Smooth muscle cell (in vitro differentiated cells): ENCODE data around the gene ASNSD1. TPM values are rescaled to one million over a fixed set of nuclear protein-coding genes. Genes with fewer than 3 reads are reported as not detected.
"Not testable (repeated sequence)": the region's sequence is repeated elsewhere in the genome, so short reads cannot be mapped to it uniquely, and the experiment has no call there.

Experiments used
- DNase-seq: peaks from one replicate; lab custom pipeline; 2025; ENCODE audit not compliant: unreplicated experiment; lab: John Stamatoyannopoulos, UW
- H2AFZ ChIP-seq: fragments of 200-600 bp; sonication (generic); 2 replicates; pipeline ENCODE4 v1.6.0; 2016; ENCODE audit warnings: antibody characterized with exemption, low read depth, mild to moderate bottlenecking
- H3F3A ChIP-seq: fragments of 200-600 bp; sonication (generic); 2 replicates; pipeline ENCODE4 v1.6.0; 2017; ENCODE audit warnings: antibody characterized with exemption, low read depth
- H3K27ac ChIP-seq: fragments of 200-600 bp; sonication (generic); 2 replicates; pipeline ENCODE4 v1.5.1; 2016; ENCODE audit warnings: low read depth, mild to moderate bottlenecking
- H3K27me3 ChIP-seq: fragments of 200-600 bp; sonication (generic); 2 replicates; pipeline ENCODE4 v1.6.1; 2016; ENCODE audit warnings: low read depth, mild to moderate bottlenecking
- H3K36me3 ChIP-seq: fragments of 200-600 bp; sonication (generic); 2 replicates; pipeline ENCODE4 v1.5.1; 2016; ENCODE audit warnings: low read depth
- H3K4me1 ChIP-seq: fragments of 200-600 bp; sonication (generic); 2 replicates; pipeline ENCODE4 v1.5.1; 2016; ENCODE audit warnings: low read depth
- H3K4me2 ChIP-seq: fragments of 200-600 bp; sonication (generic); 2 replicates; pipeline ENCODE4 v1.6.0; 2016; ENCODE audit warnings: mild to moderate bottlenecking
- H3K4me3 ChIP-seq: fragments of 200-600 bp; sonication (generic); 2 replicates; pipeline ENCODE4 v1.5.1; 2016; ENCODE audit warnings: mild to moderate bottlenecking
- H3K79me2 ChIP-seq: fragments of 200-600 bp; sonication (generic); 2 replicates; pipeline ENCODE4 v1.6.0; 2016; ENCODE audit warnings: low read depth, mild to moderate bottlenecking
- H3K9ac ChIP-seq: fragments of 200-600 bp; sonication (generic); 2 replicates; pipeline ENCODE4 v1.6.0; 2016; ENCODE audit warnings: low read depth
- H3K9me3 ChIP-seq: fragments of 200-600 bp; sonication (generic); replicated peaks from 2 replicates; pipeline ENCODE4 v1.5.1; 2016; ENCODE audit warnings: low read depth
- H4K20me1 ChIP-seq: fragments of 200-600 bp; sonication (generic); 2 replicates; pipeline ENCODE4 v1.6.0; 2016; ENCODE audit warnings: low read depth
- WGBS: methylation state at CpG from one replicate; pipeline ENCODE4 v1.1.7; 2016; ENCODE audit warnings: low lambda C conversion rate; 5-methylcytosine and 5-hydroxymethylcytosine counted together
- polyA plus RNA-seq: library from polyadenylated mRNA; unstranded; fragments of >200 nt; fragmentation: Nextera tagmentation; extraction: Ambion mirVana; gene quantifications from 2 replicates; pipeline ENCODE4 v1.2.1, GENCODE V29; 2016
- total RNA-seq: library from RNA; depleted of rRNA; stranded (reverse); fragments of >200 nt; gene quantifications from 2 replicates; pipeline ENCODE4 v1.2.3, GENCODE V29; 2014
- TF ChIP-seq, protein P1 (sequence below): fragments of 200-600 bp; sonication (generic); IDR thresholded peaks from 2 replicates; pipeline ENCODE4 v1.5.1; 2017; ENCODE audit warnings: borderline replicate concordance, mild to moderate bottlenecking, antibody characterized with exemption; ENCODE audit not compliant: insufficient read depth, poor library complexity, severe bottlenecking

The ASNSD1 gene
- total and polyA plus RNA-seq, 2 experiments from 2014 or later = 28.3 to 52.4 TPM

DNA sequence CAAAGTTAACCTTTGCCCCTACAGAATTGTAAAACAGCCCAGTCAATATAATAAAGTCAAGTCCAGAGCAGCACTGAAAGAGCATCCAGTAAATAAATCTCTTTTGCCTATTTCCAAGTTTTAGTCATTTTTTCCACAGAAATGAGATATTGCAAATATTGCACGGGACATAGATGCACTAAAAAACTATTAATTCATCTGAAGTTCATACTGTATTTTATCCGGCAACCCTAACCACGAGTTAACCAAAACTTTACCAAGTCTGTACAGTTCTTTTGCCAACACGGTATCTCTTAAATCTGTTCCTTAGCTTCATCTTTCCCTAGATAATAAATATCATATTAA is 484 bp upstream of the ASNSD1 start:
- no peak for DNase-seq
- no peak overlapping the region for H3K4me3 ChIP-seq
- no peaks in the 10 kb centered on the region for H4K20me1 ChIP-seq
- H3K4me1 ChIP-seq = peaks cover 14% of the 10 kb centered on the region
- TF ChIP-seq, protein P1, sequence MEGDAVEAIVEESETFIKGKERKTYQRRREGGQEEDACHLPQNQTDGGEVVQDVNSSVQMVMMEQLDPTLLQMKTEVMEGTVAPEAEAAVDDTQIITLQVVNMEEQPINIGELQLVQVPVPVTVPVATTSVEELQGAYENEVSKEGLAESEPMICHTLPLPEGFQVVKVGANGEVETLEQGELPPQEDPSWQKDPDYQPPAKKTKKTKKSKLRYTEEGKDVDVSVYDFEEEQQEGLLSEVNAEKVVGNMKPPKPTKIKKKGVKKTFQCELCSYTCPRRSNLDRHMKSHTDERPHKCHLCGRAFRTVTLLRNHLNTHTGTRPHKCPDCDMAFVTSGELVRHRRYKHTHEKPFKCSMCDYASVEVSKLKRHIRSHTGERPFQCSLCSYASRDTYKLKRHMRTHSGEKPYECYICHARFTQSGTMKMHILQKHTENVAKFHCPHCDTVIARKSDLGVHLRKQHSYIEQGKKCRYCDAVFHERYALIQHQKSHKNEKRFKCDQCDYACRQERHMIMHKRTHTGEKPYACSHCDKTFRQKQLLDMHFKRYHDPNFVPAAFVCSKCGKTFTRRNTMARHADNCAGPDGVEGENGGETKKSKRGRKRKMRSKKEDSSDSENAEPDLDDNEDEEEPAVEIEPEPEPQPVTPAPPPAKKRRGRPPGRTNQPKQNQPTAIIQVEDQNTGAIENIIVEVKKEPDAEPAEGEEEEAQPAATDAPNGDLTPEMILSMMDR = no peak
- H3K9ac ChIP-seq = no peak overlapping the region
- no peaks in the 10 kb centered on the region for H3K9me3 ChIP-seq
- peaks cover 37% of the 10 kb centered on the region for H3K79me2 ChIP-seq
- 23% methylated on average over 4 of the region's 4 CpGs for WGBS
- no peaks in the 10 kb centered on the region for H3K36me3 ChIP-seq
- H3K27me3 ChIP-seq = no peaks in the 10 kb centered on the region
- no peak overlapping the region for H3K4me2 ChIP-seq
- no peak overlapping the region for H2AFZ ChIP-seq
- H3K27ac ChIP-seq = no peak overlapping the region
- H3F3A ChIP-seq = peaks cover 8% of the 10 kb centered on the region

DNA sequence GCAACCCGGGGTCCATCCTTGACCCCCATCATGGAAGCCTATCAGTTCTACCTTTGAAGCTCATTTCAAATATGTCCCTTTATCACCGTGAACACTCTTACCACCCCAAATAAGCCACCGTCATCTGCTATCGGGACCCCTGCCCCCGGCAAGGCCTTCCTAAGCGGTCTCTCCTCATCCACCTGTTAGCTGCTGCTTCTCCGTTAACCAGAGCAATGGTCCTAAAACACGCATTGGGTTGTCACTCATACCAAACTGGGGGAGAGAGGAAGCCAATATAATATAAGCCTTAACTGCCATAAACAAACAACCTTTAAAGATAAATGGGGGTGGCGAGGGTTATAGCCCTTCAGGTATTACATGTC is 680 bp downstream of the ASNSD1 start:
- H2AFZ ChIP-seq = peak overlapping the region; percentile 95
- TF ChIP-seq, protein P1 = no peak
- H3K36me3 ChIP-seq = no peaks in the 10 kb centered on the region
- H3K9me3 ChIP-seq = no peaks in the 10 kb centered on the region
- peak overlapping the region; percentile 84 for H3K4me3 ChIP-seq
- DNase-seq = no peak
- no peaks in the 10 kb centered on the region for H4K20me1 ChIP-seq
- peak overlapping the region; percentile 63 for H3K27ac ChIP-seq
- peak overlapping the region; percentile 96 for H3K9ac ChIP-seq
- H3K27me3 ChIP-seq = no peaks in the 10 kb centered on the region
- H3K79me2 ChIP-seq = peaks cover 37% of the 10 kb centered on the region
- H3F3A ChIP-seq = peaks cover 8% of the 10 kb centered on the region
- 18% methylated on average over 9 of the region's 9 CpGs for WGBS
- peaks cover 14% of the 10 kb centered on the region for H3K4me1 ChIP-seq
- peak overlapping the region; percentile 94 for H3K4me2 ChIP-seq

DNA sequence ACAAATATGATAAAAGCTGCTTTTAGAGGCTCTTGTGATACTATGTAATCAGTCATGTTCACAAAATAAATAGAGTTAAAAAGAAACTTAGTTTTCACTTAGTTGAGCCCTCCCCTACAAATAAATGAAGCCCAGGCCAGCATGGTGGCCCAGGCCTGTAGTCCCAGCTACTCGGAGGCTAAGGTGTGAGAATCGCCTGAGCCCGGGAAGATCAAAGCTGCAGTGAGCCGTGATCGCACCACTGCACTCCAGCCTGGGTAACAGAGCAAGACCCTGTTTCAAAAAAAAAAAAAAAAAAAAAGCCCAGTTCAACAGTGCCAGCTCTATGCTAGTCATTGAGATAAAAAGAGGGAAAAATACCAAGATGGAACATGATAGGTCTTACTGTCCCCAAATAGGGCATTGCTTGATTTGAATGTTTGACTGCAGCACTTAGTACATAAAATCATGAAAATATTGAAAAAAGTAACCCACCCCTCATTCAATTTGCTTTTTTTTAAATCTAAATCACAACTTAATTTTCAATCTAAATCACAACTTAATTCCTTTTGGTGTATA is 1.5 kb downstream of the ASNSD1 start:
- Histone ChIP-seq H3K4me2 (peak overlapping the region; percentile 94), H3K9ac (peak overlapping the region; percentile 96), H3K36me3 (peaks cover 6% of the 10 kb centered on the region), H3K27ac (no peak overlapping the region), H3K4me1 (peaks cover 14% of the 10 kb centered on the region), H3K79me2 (peaks cover 39% of the 10 kb centered on the region), H3F3A (peaks cover 4% of the 10 kb centered on the region), H3K4me3 (peak overlapping the region; percentile 84), H4K20me1 (no peaks in the 10 kb centered on the region), H3K9me3 (no peaks in the 10 kb centered on the region), H3K27me3 (no peaks in the 10 kb centered on the region), H2AFZ (no peak overlapping the region)
- TF ChIP-seq, protein P1 = no peak
- 91% methylated on average over 5 of the region's 5 CpGs for WGBS
- DNase-seq = no peak

DNA sequence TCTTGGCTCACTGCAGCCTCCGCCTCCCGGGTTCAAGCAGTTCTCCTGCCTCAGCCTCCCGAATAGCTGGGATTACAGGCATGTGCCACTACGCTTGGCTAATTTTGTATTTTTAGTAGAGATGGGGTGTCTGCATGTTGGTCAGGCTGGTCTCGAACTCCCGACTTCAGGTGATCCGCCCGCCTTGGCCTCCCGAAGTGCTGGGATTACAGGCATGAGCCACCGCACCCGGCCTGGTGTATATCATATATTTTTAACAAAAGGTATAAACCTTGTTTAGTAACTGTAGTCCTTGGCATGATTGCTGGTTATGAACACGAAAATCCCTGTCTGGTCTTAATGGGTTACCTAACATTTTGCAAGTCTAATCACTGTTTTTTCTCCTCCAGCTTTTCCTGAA is 2.1 kb downstream of the ASNSD1 start:
- DNase-seq, H3K4me2 ChIP-seq, H2AFZ ChIP-seq, H4K20me1 ChIP-seq, H3K9me3 ChIP-seq, H3K36me3 ChIP-seq, H3K27me3 ChIP-seq, H3K27ac ChIP-seq, H3K9ac ChIP-seq, H3F3A ChIP-seq, H3K4me3 ChIP-seq: not testable (repeated sequence)
- Histone ChIP-seq H3K79me2 (peaks cover 39% of the 10 kb centered on the region), H3K4me1 (peaks cover 14% of the 10 kb centered on the region)
- WGBS = 99% methylated on average over 12 of the region's 12 CpGs
